ENCODE measurements around the gene SERINC2. TPM values are rescaled to one million over a fixed set of nuclear protein-coding genes. Genes with fewer than 3 reads are reported as not detected.

Gene SERINC2
- total and polyA plus RNA-seq, 9 of the 15 experiments (the other 6 are each of a cell fraction or from before 2014, with no cell fraction given): 0.07 to 1.2 (median 0.70) TPM; not detected in 2

DNA sequence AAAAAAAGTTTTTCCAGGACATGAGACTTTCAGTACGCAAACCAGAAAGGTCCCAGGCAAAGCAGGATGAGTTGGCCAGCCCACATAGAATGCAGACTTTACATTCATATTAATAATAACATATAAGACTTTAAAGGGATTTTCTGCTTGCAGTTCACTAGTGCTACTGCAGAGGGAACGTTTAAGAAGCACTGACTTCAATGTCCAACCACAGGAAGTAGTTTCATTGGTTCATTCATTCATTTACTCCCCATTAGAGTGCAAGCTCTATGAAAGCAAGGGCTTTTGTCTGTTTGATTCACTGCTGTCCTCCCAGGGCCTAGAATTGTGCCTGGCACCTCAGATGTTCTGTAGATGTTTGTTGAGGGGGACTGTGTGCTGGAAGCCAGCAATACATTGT, 11.8 kb upstream of the SERINC2 start:
- no peak overlapping the region for H3K9ac ChIP-seq (ENCODE audit: insufficient read depth in 1 of 2, low read depth in 2 of 2, low read length in 2 of 2)
- H3K79me2 ChIP-seq (ENCODE audit: control insufficient read depth, insufficient read depth, low read length): no peaks in the 10 kb centered on the region
- intact Hi-C loops (cut with micrococcal nuclease): no loop called here
- no peak overlapping the region for H3K4me3 ChIP-seq
- no peaks in the 10 kb centered on the region for H3K4me1 ChIP-seq (replicated peaks in 1 of 2; ENCODE audit: control insufficient read depth in 2 of 2, insufficient read depth in 2 of 2, low read length in 2 of 2)
- H3K36me3 ChIP-seq (ENCODE audit: control insufficient read depth, insufficient read depth, low read length): no peaks in the 10 kb centered on the region
- ATAC-seq (peak; percentile 38; the same call in 1 of the 3 replicates), DNase-seq (ENCODE audit: extremely low read depth in 1 of 4, low spot score in 3 of 4) (no peak), FAIRE-seq (no peak)
- H4K20me1 ChIP-seq (replicated peaks; ENCODE audit: control insufficient read depth, insufficient read depth, low read length): 0 out of 2 replicates have a peak, but pooled peaks cover 6% of the 10 kb centered on the region
- H3K9me3 ChIP-seq (replicated peaks; ENCODE audit: control insufficient read depth, insufficient read depth, low read depth, low read length): no peaks in the 10 kb centered on the region; the same call in 1 of the 2 replicates
- 11% methylated on average over 2 of the region's 2 CpGs for WGBS (ENCODE audit: insufficient coverage, low coverage, missing lambda C conversion rate)
- CTCF ChIA-PET (ENCODE audit: low intra/inter-chr PET ratio): no interaction called here
- in situ Hi-C loops (cut with MboI): no loop called here
- no peak overlapping the region for H2AFZ ChIP-seq (ENCODE audit: low read depth, low read length)
- no TSS peak for BruUV-seq (replicated peaks)
- no peak overlapping the region for H3K4me2 ChIP-seq (ENCODE audit: insufficient read depth, low read length)
- POLR2A ChIA-PET: no interaction called here
- TF ChIP-seq ZNF24 (IDR thresholded peaks at IDR 0.05) (peak; percentile 92), GTF2A2 (tag; IDR thresholded peaks at IDR 0.05) (no peak), ZNF316 (IDR thresholded peaks at IDR 0.05) (peak; percentile 61), BDP1 (IDR thresholded peaks at IDR 0.05; ENCODE audit: insufficient read depth, insufficient read length) (no peak), KDM5B (IDR thresholded peaks at IDR 0.05; ENCODE audit: insufficient replicate concordance, low read depth, low read length) (no peak), SMARCB1 (IDR thresholded peaks at IDR 0.05; ENCODE audit: insufficient read length, low read depth) (no peak), NFE2 (IDR thresholded peaks at IDR 0.05; ENCODE audit: low read depth) (no peak), GABPA (tag; conservative IDR thresholded peaks at IDR 0.05; ENCODE audit: low read depth) (no peak)
- TF ChIP-seq, protein P1, sequence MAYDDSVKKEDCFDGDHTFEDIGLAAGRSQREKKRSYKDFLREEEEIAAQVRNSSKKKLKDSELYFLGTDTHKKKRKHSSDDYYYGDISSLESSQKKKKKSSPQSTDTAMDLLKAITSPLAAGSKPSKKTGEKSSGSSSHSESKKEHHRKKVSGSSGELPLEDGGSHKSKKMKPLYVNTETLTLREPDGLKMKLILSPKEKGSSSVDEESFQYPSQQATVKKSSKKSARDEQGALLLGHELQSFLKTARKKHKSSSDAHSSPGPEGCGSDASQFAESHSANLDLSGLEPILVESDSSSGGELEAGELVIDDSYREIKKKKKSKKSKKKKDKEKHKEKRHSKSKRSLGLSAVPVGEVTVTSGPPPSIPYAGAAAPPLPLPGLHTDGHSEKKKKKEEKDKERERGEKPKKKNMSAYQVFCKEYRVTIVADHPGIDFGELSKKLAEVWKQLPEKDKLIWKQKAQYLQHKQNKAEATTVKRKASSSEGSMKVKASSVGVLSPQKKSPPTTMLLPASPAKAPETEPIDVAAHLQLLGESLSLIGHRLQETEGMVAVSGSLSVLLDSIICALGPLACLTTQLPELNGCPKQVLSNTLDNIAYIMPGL (CRISPR knock-in tag; IDR thresholded peaks at IDR 0.05): no peak
- TF ChIP-seq, protein P2, sequence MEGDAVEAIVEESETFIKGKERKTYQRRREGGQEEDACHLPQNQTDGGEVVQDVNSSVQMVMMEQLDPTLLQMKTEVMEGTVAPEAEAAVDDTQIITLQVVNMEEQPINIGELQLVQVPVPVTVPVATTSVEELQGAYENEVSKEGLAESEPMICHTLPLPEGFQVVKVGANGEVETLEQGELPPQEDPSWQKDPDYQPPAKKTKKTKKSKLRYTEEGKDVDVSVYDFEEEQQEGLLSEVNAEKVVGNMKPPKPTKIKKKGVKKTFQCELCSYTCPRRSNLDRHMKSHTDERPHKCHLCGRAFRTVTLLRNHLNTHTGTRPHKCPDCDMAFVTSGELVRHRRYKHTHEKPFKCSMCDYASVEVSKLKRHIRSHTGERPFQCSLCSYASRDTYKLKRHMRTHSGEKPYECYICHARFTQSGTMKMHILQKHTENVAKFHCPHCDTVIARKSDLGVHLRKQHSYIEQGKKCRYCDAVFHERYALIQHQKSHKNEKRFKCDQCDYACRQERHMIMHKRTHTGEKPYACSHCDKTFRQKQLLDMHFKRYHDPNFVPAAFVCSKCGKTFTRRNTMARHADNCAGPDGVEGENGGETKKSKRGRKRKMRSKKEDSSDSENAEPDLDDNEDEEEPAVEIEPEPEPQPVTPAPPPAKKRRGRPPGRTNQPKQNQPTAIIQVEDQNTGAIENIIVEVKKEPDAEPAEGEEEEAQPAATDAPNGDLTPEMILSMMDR (IDR thresholded peaks at IDR 0.05 in 2 of 3, conservative IDR thresholded peaks at IDR 0.05 in 1 of 3; ENCODE audit: insufficient read depth in 2 of 3, low read depth in 1 of 3, low read length in 3 of 3): 0 out of 6 replicates have a peak, but pooled peaks of 1 of the 3 experiments have one; percentile 6
- H3K27me3 ChIP-seq (ENCODE audit: control insufficient read depth in 2 of 2, insufficient read depth in 2 of 2, low read length in 2 of 2): peaks cover 0 to 5% of the 10 kb centered on the region in 2 experiments; a peak in 3 of 5 replicates
- H3K27ac ChIP-seq (ENCODE audit: extremely low read depth, low read depth, low read length): no peak overlapping the region
- H3K9me1 ChIP-seq (ENCODE audit: control insufficient read depth, insufficient read depth, low read length): no peaks in the 10 kb centered on the region

Measured in K562 (cell line).